GM21381 (cell line): ENCODE results near the gene ADGRB3.
A peak's percentile ranks its signal among the peaks of the same experiment; 100 is the strongest.
"Not testable (repeated sequence)": the region's sequence is repeated elsewhere in the genome, so short reads cannot be mapped to it uniquely, and the experiment has no call there.

Source experiments
- ATAC-seq: cut with Tn5 transposase; IDR thresholded peaks from one replicate; pipeline ENCODE4 v1.9.1; 2021; ENCODE audit warnings: mild to moderate bottlenecking, moderate library complexity; ENCODE audit not compliant: unreplicated experiment

Gene ADGRB3

GRCh38 chr6:69202768-69203167, 567.7 kb downstream of the ADGRB3 start:
- ATAC-seq, result no peak

GRCh38 chr6:69216127-69216526, 581.0 kb downstream of the ADGRB3 start:
- no peak for ATAC-seq

GRCh38 chr6:69217343-69217742, 582.3 kb downstream of the ADGRB3 start:
- no peak for ATAC-seq

GRCh38 chr6:69220375-69220774, 585.3 kb downstream of the ADGRB3 start:
- ATAC-seq, result no peak

- ATAC-seq, result no peak
Measured at GRCh38 chr6:69232008-69232407, 596.9 kb downstream of the ADGRB3 start.

- no peak for ATAC-seq
Measured at GRCh38 chr6:69232496-69232895, 597.4 kb downstream of the ADGRB3 start.

- ATAC-seq, result peak; percentile 91
Measured at GRCh38 chr6:69232911-69233448, 597.9 kb downstream of the ADGRB3 start.

- no peak for ATAC-seq
Measured at GRCh38 chr6:69238067-69238466, 603.0 kb downstream of the ADGRB3 start.

- ATAC-seq, result no peak
Measured at GRCh38 chr6:69246983-69247382, 611.9 kb downstream of the ADGRB3 start.

GRCh38 chr6:69261010-69261409, 625.9 kb downstream of the ADGRB3 start:
- no peak for ATAC-seq

GRCh38 chr6:69263297-69263696, 628.2 kb downstream of the ADGRB3 start:
- ATAC-seq, result no peak

GRCh38 chr6:69265090-69265489, 630.0 kb downstream of the ADGRB3 start:
- ATAC-seq, result no peak

GRCh38 chr6:69265706-69266105, 630.6 kb downstream of the ADGRB3 start:
- ATAC-seq, result no peak

- no peak for ATAC-seq
Measured at GRCh38 chr6:69276204-69276603, 641.1 kb downstream of the ADGRB3 start.

- no peak for ATAC-seq
Measured at GRCh38 chr6:69279805-69280204, 644.7 kb downstream of the ADGRB3 start.

- no peak for ATAC-seq
Measured at GRCh38 chr6:69280858-69281257, 645.8 kb downstream of the ADGRB3 start.

- no peak for ATAC-seq
Measured at GRCh38 chr6:69284176-69284730, 649.2 kb downstream of the ADGRB3 start.

- ATAC-seq, result no peak
Measured at GRCh38 chr6:69285054-69285453, 650.0 kb downstream of the ADGRB3 start.

GRCh38 chr6:69286331-69286730, 651.2 kb downstream of the ADGRB3 start:
- no peak for ATAC-seq

GRCh38 chr6:69288198-69288597, 653.1 kb downstream of the ADGRB3 start:
- not testable (repeated sequence) for ATAC-seq

- no peak for ATAC-seq
Measured at GRCh38 chr6:69289689-69290495, 654.8 kb downstream of the ADGRB3 start.

GRCh38 chr6:69293471-69293870, 658.4 kb downstream of the ADGRB3 start:
- ATAC-seq, result no peak
